HG02973 (cell line): ENCODE measurements around the gene HADH.

Experiments
- ATAC-seq: cut with Tn5 transposase; IDR thresholded peaks from one replicate; pipeline ENCODE4 v1.9.1; 2021; ENCODE audit warnings: moderate library complexity; ENCODE audit not compliant: unreplicated experiment

The HADH gene

GRCh38 chr4:108055787-108056186 is 66.1 kb downstream of the HADH start:
- ATAC-seq = no peak

GRCh38 chr4:108056418-108056817 is 66.7 kb downstream of the HADH start:
- no peak for ATAC-seq

GRCh38 chr4:108058685-108059440 is 69.2 kb downstream of the HADH start:
- no peak for ATAC-seq

- ATAC-seq = no peak
Measured at GRCh38 chr4:108060164-108060563, 70.5 kb downstream of the HADH start.

DNA sequence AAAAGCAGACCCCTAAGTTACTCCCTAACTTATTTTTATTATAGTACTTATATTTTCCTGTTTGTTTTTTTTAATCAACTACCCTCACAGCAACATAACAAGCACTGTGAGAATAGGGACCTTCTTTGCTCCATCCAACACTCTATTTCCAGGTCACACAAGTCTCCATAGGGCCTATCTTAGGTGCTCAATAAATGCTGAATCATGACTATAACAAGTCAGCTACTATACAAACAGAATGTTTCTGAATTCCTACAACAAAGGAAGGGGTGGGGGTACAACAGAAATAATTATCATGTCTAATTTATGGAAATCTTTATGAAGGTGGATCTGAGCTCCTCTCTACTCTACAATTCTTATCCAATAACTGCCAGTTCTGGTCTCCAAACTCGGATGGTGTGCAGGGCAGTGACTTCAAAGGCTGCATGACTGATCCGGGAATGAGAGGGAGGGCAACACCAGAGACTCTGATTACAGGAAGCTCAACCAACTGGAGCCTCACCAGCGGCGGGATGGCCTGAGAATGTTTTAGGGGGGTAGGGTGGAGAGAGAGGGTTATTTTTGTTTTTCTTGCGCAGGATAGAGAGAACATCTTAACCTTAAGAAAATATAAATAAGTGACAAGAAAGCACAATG is 71.1 kb downstream of the HADH start:
- no peak for ATAC-seq

GRCh38 chr4:108068442-108068841 is 78.8 kb downstream of the HADH start:
- no peak for ATAC-seq

- ATAC-seq = no peak
Measured at GRCh38 chr4:108070775-108071174, 81.1 kb downstream of the HADH start.

- ATAC-seq = no peak
Measured at GRCh38 chr4:108072300-108072699, 82.6 kb downstream of the HADH start.

DNA sequence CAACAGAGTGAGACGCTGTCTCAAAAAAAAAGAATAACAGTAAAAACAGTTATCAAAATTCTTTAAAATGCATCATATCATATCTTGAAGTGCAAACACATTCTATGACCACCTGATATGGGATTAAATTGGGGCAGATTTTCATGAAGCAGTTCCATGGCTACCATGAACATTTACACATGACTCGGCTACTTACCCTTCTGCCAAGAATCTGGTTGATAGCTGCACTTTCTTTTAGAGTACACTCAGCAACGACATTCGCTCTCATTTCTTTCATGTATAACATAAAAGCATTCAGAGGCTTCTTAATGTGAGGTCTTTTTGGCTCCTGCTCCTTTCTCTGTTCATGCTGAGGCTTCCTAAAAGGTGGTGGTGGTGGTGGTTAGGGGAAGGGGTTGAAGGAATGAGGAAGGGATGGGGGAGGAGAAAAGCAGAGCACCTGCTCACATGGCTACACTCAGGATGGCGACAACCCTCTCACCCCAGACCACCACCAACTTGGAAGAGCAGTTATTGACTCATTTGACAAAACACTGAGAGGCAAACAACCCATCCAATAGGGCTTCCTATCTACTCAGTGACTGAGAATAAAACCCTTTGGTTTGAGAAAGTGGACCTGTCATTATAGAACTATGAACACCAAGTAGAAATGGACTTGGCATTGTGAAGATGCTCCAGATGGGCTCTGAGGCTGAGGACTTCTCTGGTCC is 88.5 kb downstream of the HADH start:
- ATAC-seq = no peak

GRCh38 chr4:108080747-108081146 is 91.1 kb downstream of the HADH start:
- no peak for ATAC-seq

DNA sequence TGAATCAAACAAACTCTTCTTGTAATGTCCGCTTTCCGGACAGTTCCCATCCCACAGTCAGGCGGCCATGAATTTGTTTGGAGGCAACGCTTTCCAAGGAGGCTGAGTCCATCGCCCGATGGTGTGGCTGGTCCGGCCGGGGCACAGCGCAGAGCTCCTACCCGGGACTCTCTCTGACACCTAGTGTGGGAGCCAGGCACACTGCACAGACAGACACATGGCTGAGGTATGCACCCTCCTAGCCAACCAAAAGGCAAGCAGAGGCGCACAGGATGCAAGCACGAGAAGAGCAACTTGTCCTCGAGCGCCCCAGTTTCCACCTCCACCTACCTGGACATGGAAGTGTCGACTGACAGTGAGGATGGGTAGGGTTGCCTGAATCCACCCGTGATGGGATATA is 91.6 kb downstream of the HADH start:
- no peak for ATAC-seq
